ENCODE results near the gene HIP1.
"Not testable (repeated sequence)": the region's sequence is repeated elsewhere in the genome, so short reads cannot be mapped to it uniquely, and the experiment has no call there.

Gene HIP1

GRCh38 chr7:75739796-75740672, 1.3 kb upstream of the HIP1 start:
- DNase-seq (ENCODE audit: low read depth in 2 of 2), result no peak

GRCh38 chr7:75738975-75739795, 444 bp upstream of the HIP1 start:
- DNase-seq (ENCODE audit: low read depth in 2 of 2), result peak; percentile 99

GRCh38 chr7:75737856-75738603, 711 bp downstream of the HIP1 start:
- no peak for DNase-seq (ENCODE audit: low read depth in 2 of 2)

GRCh38 chr7:75735581-75736350, 3.0 kb downstream of the HIP1 start:
- no peak for DNase-seq (ENCODE audit: low read depth in 2 of 2)

GRCh38 chr7:75734586-75735458, 3.9 kb downstream of the HIP1 start:
- DNase-seq (ENCODE audit: low read depth in 2 of 2), result no peak

- no peak for DNase-seq (ENCODE audit: low read depth in 2 of 2)
Observed at GRCh38 chr7:75732764-75733630, 5.7 kb downstream of the HIP1 start.

- no peak for DNase-seq (ENCODE audit: low read depth in 2 of 2)
Observed at GRCh38 chr7:75732016-75732521, 6.7 kb downstream of the HIP1 start.

GRCh38 chr7:75729851-75730274, 8.9 kb downstream of the HIP1 start:
- no peak for DNase-seq (ENCODE audit: low read depth in 2 of 2)

- no peak for DNase-seq (ENCODE audit: low read depth in 2 of 2)
Observed at GRCh38 chr7:75727881-75728593, 10.7 kb downstream of the HIP1 start.

- DNase-seq (ENCODE audit: low read depth in 2 of 2), result not testable (repeated sequence)
Observed at GRCh38 chr7:75727351-75727750, 11.4 kb downstream of the HIP1 start.

GRCh38 chr7:75725306-75725705, 13.4 kb downstream of the HIP1 start:
- DNase-seq (ENCODE audit: low read depth in 2 of 2), result no peak

GRCh38 chr7:75723444-75723843, 15.3 kb downstream of the HIP1 start:
- no peak for DNase-seq (ENCODE audit: low read depth in 2 of 2)

- DNase-seq (ENCODE audit: low read depth in 2 of 2), result no peak
Observed at GRCh38 chr7:75722373-75722772, 16.4 kb downstream of the HIP1 start.

GRCh38 chr7:75721922-75722321, 16.8 kb downstream of the HIP1 start:
- not testable (repeated sequence) for DNase-seq (ENCODE audit: low read depth in 2 of 2)

- no peak for DNase-seq (ENCODE audit: low read depth in 2 of 2)
Observed at GRCh38 chr7:75721426-75721825, 17.3 kb downstream of the HIP1 start.

- DNase-seq (ENCODE audit: low read depth in 2 of 2), result no peak
Observed at GRCh38 chr7:75719626-75720025, 19.1 kb downstream of the HIP1 start.

- DNase-seq (ENCODE audit: low read depth in 2 of 2), result no peak
Observed at GRCh38 chr7:75718390-75719031, 20.2 kb downstream of the HIP1 start.

GRCh38 chr7:75717746-75718145, 21.0 kb downstream of the HIP1 start:
- not testable (repeated sequence) for DNase-seq (ENCODE audit: low read depth in 2 of 2)
